ENCODE data around the gene CARHSP1.
"Not testable (repeated sequence)": the region's sequence is repeated elsewhere in the genome, so short reads cannot be mapped to it uniquely, and the experiment has no call there.

Gene CARHSP1

DNA sequence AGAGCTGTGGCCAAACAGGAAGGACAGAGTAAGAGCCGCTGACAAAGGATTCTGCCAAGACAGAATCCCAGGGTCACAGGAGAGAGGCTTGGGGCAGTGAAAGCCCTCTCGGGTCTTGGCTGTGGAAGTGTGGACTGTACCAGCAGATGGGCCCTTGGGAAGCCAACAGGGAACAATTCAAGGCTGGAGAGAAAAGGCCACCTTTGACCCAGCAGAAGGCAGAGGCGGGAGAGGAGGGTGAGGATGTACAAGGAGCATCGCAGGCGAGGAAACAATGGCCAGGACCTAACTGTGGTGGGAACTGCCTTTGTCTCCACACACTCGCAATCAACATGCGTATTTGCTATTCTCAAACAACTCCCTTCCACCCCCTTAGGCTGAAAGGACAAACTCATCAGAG lies 15.7 kb downstream of the CARHSP1 start:
- no peak for DNase-seq

DNA sequence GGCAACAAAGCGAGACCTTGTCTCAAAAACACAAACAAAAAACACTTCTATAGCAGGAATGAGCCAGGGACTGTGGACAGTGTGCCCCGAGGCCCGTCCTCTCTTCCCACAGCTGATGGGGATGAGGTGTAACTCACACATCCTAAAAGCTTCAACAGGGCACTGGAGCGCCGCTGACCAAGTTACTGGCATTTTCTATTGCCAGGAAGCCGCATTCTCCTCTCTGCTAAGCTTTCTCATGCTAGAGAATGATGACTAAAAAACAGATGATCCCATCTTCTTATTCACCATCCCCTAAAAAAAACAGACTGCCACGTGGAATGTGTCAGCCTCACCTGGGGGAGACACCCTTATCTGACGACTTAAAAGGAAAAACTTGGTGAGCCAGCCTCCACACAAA lies 16.3 kb downstream of the CARHSP1 start:
- DNase-seq, result no peak

DNA sequence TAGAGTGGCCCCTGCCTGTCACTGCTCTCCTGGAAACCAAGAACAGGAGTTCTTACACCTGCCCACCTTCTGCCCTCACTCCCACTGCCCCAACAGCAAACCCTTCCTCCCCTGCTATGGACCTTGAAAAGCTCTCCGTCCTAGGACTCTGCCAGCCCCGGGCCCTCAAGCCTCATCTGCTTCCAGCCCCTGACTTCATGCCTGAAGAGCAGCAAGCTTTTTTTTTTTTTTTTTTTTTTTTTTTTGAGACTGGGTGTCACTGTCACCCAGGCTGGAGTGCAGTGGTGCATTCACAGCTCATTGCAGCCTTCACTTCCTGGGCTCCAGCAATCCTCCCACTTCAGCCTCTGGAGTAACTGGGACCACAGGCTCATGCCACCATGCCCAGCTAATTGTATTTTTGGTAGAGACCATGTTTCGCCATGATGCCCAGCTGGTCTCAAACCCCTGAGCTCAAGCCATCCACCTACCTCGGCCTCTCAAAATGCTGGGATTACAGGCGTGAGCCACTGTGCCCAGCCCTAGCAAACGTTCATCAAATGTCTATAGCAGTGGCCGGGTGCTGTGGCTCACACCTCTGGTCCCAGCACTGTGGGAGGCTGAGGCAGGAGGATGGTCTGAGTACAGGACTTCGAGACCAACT lies 16.9 kb downstream of the CARHSP1 start:
- no peak for DNase-seq

- peak; percentile 61 for DNase-seq
Measured at GRCh38 chr16:8850279-8850885, 18.4 kb downstream of the CARHSP1 start.

DNA sequence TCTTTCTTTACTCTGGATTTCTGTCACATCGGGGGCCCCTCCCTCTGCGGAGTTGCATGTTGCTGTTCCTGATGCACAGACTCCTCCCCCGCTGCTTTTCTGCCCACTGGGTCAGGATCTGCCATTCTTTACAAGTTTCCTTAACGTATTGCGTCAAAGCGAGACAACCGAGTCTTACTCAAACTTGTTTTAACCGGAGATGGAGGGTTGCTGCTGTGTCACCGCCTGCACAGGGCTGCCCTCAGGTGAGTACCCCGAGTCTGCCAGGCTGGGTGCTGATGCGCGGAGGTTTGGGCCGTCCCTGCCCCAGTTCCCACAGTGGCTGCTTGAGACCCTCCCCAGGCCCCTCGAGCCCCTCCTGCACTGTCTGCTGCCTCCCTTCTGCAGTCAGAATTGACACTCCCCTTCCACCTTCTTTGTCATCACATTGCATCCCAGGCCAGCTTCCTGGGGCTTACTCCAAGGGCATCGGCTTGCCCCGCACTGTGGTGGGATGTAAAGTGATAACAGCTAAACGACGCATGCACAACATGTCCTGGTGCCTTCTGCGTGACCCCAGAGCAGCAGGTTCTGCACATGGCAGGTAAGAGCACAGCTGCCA lies 19.3 kb downstream of the CARHSP1 start:
- no peak for DNase-seq

DNA sequence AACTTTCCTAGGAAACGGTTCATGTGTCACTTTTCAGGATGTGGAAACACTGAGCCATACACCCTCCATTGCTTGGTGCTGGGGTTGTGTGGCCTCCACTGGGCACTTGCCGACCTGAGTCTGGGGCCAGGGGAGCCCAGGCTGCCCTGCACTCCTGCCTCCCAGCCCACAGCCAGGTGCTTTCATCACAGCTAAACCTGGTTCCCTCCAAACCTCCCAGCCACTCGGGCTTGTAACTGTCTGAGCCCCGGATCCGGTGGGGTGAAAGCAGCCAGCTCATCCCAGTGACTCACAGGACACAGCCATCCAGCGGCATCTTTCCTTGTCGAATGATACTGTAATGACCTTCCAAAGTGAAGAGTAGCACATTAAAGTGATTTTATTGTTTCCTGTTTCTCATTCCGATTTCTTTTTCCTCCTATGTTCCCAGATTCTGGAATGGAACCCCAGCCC lies 19.8 kb downstream of the CARHSP1 start:
- no peak for DNase-seq

DNA sequence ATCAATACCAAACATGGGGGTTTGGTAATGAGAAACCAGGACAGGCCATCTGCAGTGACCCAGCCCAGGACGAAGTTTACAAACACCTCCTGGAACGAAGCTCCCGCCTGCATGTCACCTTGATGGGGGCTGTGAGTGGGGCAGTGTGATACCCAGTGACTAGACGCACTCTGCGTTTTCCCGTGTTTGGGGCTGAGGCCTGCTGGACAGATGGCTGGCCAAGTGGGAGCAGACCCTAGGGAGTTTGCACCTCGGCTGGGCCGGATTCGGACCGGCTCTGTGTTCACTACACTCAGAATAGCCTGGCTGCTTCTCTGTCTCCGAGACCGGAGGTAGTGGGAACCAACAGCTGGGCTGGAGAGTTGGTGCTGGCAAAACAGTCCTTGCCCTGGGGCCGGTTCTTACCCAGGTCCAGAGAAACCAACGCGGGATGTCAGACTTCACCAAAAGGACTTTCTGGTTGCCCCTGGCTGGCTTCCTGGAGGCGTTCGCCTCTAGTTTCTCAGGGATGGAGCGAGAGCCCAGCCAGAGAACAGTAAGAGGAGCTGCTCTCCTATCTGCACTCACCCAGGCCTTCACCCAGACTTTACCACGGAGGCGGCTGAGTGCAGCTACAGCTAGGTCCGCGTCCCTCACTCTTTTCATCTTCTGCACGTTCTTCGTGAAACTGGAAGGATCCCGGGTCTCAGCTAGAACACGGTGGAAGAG lies 20.4 kb downstream of the CARHSP1 start:
- no peak for DNase-seq

DNA sequence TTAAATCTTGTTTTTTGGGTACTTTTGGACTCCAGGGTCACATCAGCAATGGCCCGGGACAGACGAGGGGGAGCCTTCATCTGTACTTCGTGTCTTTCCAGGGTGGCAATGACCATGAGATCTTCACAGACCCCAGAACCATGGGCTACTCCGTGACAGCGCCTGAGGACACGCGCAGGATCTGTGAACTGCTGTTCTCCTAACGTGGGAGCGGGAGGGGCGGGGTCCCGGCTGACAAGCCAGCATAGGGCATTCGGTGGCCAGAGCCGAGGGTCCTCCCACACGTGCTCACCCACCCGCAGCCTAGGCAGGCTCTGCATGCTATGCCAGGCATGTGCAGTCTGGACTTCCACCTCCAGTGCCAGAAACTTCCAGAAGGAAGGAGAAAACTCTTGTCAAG lies 21.2 kb downstream of the CARHSP1 start:
- DNase-seq, result no peak

- no peak for DNase-seq
Measured at GRCh38 chr16:8847145-8847544, 21.7 kb downstream of the CARHSP1 start.

- DNase-seq, result no peak
Measured at GRCh38 chr16:8846401-8846932, 22.3 kb downstream of the CARHSP1 start.

DNA sequence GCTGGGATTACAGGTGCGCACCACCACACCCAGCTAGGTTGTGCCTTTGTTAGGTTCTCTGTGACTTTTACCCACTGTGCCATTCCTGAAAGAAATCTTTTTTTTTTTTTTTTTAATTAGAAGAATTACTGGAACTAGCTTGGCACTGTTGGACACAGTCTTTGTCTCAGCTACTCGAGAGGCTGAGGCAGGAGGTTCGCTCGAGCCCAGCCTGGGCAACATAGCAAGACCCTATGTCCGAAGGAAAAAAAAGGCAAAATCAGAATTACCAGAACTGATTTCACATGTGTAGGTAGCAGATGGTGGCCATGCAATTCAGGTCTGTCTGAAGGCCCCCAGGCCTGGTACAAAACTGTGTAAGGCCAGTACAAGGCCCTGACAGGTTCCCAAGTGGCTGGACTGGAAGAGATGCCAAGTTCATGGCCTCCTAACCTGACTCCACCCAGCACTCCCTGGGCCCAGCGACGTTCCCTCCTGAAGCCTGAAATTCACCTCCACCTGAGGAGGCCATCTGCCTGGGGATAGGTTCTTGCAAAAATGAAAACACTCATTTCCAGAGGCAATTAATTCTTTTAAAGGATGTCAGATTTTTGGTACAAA lies 23.0 kb downstream of the CARHSP1 start:
- DNase-seq, result no peak

GRCh38 chr16:8843296-8843695 lies 25.5 kb downstream of the CARHSP1 start:
- DNase-seq, result not testable (repeated sequence)

DNA sequence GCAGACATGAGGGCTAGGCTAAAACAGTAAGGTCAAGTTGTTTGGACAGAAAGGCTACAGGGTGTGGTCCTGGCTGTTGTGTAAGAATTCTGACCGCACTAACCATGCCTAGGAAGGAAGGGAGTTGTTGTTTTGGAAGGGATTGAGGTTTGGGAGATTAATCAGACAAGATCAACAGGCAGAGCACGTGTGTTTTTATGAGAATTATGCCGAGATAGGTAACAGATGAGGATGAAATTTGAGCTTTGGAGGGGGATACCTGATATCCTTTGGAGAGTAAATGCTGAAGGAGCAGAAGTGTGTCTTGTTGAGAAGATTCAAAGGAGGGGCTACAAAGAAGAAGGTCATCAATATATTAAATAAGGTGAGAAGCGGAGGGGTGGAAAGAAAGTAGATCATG lies 26.8 kb downstream of the CARHSP1 start:
- not testable (repeated sequence) for DNase-seq

DNA sequence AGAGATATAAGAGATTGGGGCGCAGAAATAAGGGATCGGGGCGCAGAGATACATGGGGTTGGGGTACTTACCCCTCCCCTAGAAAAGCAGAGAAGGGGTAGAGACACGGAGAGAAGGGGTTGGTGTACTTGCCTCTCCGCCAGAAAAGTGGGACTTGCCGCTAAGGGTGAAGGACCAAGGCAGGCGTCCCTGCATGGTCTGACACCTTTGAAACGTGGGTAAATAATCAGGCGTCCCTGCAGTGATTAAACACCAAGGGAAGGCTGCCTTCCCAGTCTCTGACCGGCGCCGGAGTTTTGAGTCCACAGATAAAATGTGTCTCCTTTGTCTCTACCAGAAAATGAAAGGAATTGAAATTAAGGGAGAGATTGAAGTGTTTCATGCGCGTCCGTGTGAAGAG lies 31.2 kb downstream of the CARHSP1 start:
- not testable (repeated sequence) for DNase-seq

- DNase-seq, result not testable (repeated sequence)
Measured at GRCh38 chr16:8836797-8837196, 32.0 kb downstream of the CARHSP1 start.

GRCh38 chr16:8832717-8833105 lies 36.1 kb downstream of the CARHSP1 start:
- DNase-seq, result no peak

DNA sequence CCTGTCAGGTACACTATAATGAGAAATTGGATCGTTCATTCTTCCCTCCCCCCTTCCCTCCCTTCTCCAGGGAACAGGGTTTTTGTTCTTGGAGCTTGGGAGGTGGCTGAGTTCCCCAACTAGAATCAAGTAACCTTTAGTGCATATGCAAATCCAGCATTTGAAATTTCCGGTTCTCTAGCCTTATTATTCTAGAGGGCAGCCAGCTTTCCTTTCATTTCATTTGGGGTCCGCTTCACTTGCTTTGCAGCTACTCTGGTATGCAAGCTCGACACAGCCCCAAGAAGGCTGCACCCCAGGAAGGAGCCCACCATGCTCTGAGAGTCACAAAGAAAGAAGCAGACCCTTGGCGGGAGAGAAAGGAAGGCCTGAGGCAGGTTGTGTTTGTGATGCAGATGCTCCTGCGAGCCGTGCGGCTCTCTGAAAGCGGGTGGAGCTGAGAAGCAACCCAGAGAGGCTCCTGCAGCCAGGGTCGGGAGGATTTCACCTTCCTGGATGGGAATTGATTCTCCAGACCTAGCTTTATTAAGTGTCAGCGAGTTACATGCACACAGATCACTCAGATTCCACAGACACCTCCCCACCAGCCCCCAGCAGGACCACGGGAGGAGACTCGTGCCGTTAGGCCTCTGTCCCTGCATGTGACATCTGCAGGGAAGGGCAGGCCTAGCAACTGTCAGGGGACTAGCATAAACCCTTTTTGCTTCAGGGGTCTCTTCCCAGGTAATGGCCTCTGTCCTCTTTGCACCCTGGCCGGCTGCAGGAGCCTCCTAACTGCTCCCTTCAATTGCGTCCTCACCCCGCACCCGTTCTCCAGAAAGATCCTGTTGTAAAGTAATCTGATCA lies 36.7 kb downstream of the CARHSP1 start:
- no peak for DNase-seq

DNA sequence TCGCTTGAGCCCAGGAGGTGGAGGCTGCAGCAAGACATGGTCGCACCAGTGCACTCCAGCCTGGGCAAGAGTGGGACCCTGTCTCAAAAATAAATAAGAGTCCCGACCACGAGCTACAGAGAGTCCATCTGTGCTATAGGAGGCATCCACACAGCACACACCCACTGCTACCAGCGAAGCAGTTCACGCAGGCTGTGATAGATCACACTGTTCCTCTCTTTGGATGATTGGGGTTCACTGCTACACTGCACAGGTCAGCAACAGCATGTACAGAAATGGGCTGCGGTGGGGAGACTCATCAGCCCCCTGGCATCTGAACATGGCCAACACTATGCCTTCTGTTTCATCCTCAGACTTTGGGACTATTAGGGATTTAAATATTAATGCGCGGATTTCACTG lies 37.4 kb downstream of the CARHSP1 start:
- no peak for DNase-seq

DNA sequence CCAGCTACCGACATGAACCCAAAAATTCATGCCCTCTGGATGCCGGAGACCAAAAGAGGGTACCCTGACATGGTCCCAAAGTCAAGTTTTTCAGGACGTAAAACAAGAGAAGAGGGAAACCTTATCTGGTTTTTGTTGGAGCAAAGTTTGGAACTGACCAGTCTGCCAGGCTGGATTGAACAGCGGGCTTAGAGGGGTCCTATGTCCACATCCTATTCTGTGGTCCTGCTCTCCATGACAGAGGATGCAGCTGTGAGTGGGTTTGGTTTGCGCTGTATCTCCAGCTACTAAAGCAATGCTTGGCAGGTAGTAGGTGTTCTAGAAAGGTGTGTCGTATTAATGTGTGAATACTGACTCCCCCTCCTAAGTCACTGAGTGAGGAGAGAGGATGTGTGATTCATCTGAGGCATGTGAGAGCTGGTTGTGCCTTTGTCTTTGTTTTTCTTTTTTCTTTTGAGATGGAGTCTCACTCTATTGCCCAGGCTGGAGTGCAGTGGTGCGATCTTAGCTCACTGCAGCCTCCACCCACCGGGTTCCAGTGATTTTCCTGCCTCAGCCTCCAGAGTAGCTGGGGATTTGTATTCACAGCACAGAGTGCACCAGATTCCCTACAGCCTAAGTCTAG lies 40.2 kb downstream of the CARHSP1 start:
- no peak for DNase-seq

DNA sequence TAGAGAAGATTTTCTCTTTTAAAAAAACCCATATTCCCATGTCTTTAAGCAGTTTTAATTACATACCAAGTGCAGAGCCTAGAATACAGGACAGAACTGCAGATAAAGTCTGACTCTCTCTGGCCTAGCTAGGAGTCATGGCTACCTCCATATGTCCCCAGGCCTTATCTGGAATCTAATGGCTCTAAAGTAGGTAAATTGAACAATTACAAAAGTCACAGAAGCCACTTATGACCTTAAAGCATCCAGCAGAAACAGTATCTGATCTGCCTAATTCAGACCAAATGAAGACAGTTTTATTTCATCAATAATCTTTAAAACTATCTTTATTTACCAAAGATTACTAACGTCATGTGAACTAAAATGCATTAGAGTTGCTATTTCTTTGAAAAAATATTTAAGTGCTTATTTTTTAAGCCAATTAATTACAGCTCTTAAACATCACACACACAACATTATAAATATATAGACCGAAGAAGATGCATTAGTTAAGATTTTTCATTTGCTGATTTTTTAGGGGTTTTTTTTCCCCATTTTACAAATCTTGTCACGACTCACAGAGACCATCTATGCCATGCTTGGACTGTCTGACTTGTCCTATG lies 42.4 kb downstream of the CARHSP1 start:
- no peak for DNase-seq

DNA sequence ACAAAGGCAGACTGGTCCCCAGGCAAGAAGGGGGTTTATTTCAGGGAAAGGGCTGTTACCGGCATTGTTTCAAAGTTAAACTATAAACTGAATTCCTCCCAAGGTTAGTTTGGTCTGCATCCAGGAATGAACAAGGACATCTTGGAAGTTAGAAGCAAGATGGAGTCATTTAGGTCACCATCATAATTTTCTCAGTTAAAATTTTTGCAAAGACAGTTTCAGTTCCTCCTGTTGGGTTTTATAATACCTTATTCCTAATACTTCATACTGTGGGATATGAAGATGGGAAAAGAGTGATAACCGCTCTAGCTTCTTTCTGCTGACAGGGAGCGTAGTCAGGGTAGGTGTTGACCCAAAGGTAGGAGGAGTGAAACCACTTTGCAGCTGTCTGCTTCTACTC lies 46.4 kb downstream of the CARHSP1 start:
- no peak for DNase-seq

All from GDM1 (cell line).